ENCODE results near the gene MYBPC2. TPM values are rescaled to one million over a fixed set of nuclear protein-coding genes. Genes with fewer than 3 reads are reported as not detected.

The MYBPC2 gene
- polyA plus RNA-seq, 1 of the 3 experiments (the other 2 are of a cell fraction) = not detected

- no peaks in the 10 kb centered on the region for H3K9me2 ChIP-seq
- no peak overlapping the region for H3K27ac ChIP-seq (ENCODE audit: low read depth in 2 of 2, low read length in 1 of 2)
- ChIA-PET CTCF (interaction anchor here (0.7 to 1.2 kb wide), 6 partner anchors 10 to 106 kb away, joined by 3 to 4 read pairs (median 4); no protein-coding TSS in a partner anchor), POLR2A (no interaction called here)
- no peaks in the 10 kb centered on the region for H3K4me1 ChIP-seq (ENCODE audit: control insufficient read depth in 1 of 2, insufficient read depth in 2 of 2, low read depth in 1 of 2, low read length in 1 of 2)
- H3K4me3 ChIP-seq (ENCODE audit: low read depth in 2 of 2, low read length in 1 of 2) = no peak overlapping the region
- H3F3A ChIP-seq (replicated peaks; ENCODE audit: insufficient read depth) = no peaks in the 10 kb centered on the region
- no peaks in the 10 kb centered on the region for H3K79me2 ChIP-seq (ENCODE audit: insufficient read depth)
- 23% methylated on average over 23 of the region's 30 CpGs for WGBS (ENCODE audit: low lambda C conversion rate)
- DNase-seq = no peak
- H4K20me1 ChIP-seq (ENCODE audit: insufficient read depth) = no peaks in the 10 kb centered on the region
- H3K9me3 ChIP-seq = no peaks in the 10 kb centered on the region
- no peak overlapping the region for H3K9ac ChIP-seq
- no peak for TF ChIP-seq SMC3 (IDR thresholded peaks at IDR 0.05; ENCODE audit: low read depth, low read length)
- TF ChIP-seq EZH2phosphoT487 (IDR thresholded peaks at IDR 0.05; ENCODE audit: borderline replicate concordance, low read depth) = no peak
- no peak for TF ChIP-seq FOXM1 (IDR thresholded peaks at IDR 0.05; ENCODE audit: low read depth)
- TF ChIP-seq MAX (IDR thresholded peaks at IDR 0.05; ENCODE audit: low read depth) = no peak
- no peak for TF ChIP-seq TCF12 (IDR thresholded peaks at IDR 0.05)
- TF ChIP-seq NRF1 (IDR thresholded peaks at IDR 0.05; ENCODE audit: low read depth, low read length) = no peak
- no peak for TF ChIP-seq REST (IDR thresholded peaks at IDR 0.05; ENCODE audit: low read depth, low read length)
- no peak for TF ChIP-seq EP300 (IDR thresholded peaks at IDR 0.05; ENCODE audit: borderline replicate concordance in 1 of 2, low read depth in 1 of 2, low read length in 1 of 2)
- no peak for TF ChIP-seq GABPA (IDR thresholded peaks at IDR 0.05; ENCODE audit: low read depth)
- no peak for TF ChIP-seq CTCF (IDR thresholded peaks at IDR 0.05)
- TF ChIP-seq MXI1 (IDR thresholded peaks at IDR 0.05; ENCODE audit: low read depth, low read length) = no peak
- H2AFZ ChIP-seq (ENCODE audit: low read depth) = no peak overlapping the region
- H3K27me3 ChIP-seq (ENCODE audit: insufficient read depth) = peaks cover 14% of the 10 kb centered on the region; the same call in 1 of the 2 replicates
- H3K36me3 ChIP-seq (replicated peaks in 1 of 2; ENCODE audit: control insufficient read depth in 1 of 2, insufficient read depth in 2 of 2, low read length in 1 of 2) = no peaks in the 10 kb centered on the region
- H3K4me2 ChIP-seq = no peak overlapping the region
These were observed 17.9 kb downstream of the MYBPC2 start for GRCh38 chr19:50450369-50451222.

Data from SK-N-SH (cell line).